Astrocyte (in vitro differentiated cells and primary cell): ENCODE measurements around the gene PAX5. TPM values are rescaled to one million over a fixed set of nuclear protein-coding genes. Genes with fewer than 3 reads are reported as not detected.

ENCODE experiments used
- DNase-seq: peaks from one replicate; pipeline ENCODE4 v3.0.0-alpha.2; 2010; ENCODE audit warnings: low read depth
- FAIRE-seq: peaks from 2 replicates; lab custom pipeline; 2011; peaks lifted over from hg19 to GRCh38; lab: Jason Lieb, UNC
- H2AFZ ChIP-seq: 2 replicates; pipeline ENCODE4 v1.6.0; 2012; ENCODE audit warnings: low read depth, low read length, inconsistent platforms
- H3K27ac ChIP-seq: 2 replicates; pipeline ENCODE4 v1.5.1; 2011; ENCODE audit warnings: low read depth, low read length, inconsistent platforms
- H3K27me3 ChIP-seq: 2 replicates; pipeline ENCODE4 v1.6.0; 2011; ENCODE audit warnings: low read length, inconsistent platforms; ENCODE audit not compliant: insufficient read depth
- H3K36me3 ChIP-seq: 2 replicates; pipeline ENCODE4 v1.5.1; 2011; ENCODE audit warnings: low read length, inconsistent platforms; ENCODE audit not compliant: insufficient read depth
- H3K4me1 ChIP-seq: 2 replicates; pipeline ENCODE4 v1.5.1; 2011; ENCODE audit warnings: low read length, inconsistent platforms; ENCODE audit not compliant: insufficient read depth
- H3K4me2 ChIP-seq: 2 replicates; pipeline ENCODE4 v1.6.0; 2012; ENCODE audit warnings: low read length, inconsistent platforms
- H3K4me3 ChIP-seq: 2 replicates; pipeline ENCODE4 v1.5.1; 2011; ENCODE audit warnings: low read depth, mild to moderate bottlenecking, low read length, inconsistent platforms; ENCODE audit not compliant: insufficient read depth
- H3K79me2 ChIP-seq: 2 replicates; pipeline ENCODE4 v1.6.0; 2012; ENCODE audit warnings: mild to moderate bottlenecking, low read length, inconsistent platforms; ENCODE audit not compliant: insufficient read depth
- H3K9ac ChIP-seq: 2 replicates; pipeline ENCODE4 v1.6.0; 2012; ENCODE audit warnings: mild to moderate bottlenecking, low read length, inconsistent platforms
- H3K9me3 ChIP-seq: 2 replicates; pipeline ENCODE4 v1.5.1; 2012; ENCODE audit warnings: low read depth, mild to moderate bottlenecking, low read length, inconsistent platforms; ENCODE audit not compliant: insufficient read depth
- H4K20me1 ChIP-seq: 2 replicates; pipeline ENCODE4 v1.6.0; 2012; ENCODE audit warnings: low read length, inconsistent platforms; ENCODE audit not compliant: insufficient read depth
- H3K27ac Mint-ChIP-seq: one replicate; pipeline ENCODE4 v1.8.0; 2021; ENCODE audit warnings: mild to moderate bottlenecking, mixed read lengths; ENCODE audit not compliant: unreplicated experiment
- H3K27me3 Mint-ChIP-seq: one replicate; pipeline ENCODE4 v1.8.0; 2021; ENCODE audit warnings: low read depth, mixed read lengths; ENCODE audit not compliant: unreplicated experiment
- H3K36me3 Mint-ChIP-seq: one replicate; pipeline ENCODE4 v1.8.0; 2021; ENCODE audit warnings: low read depth, mixed read lengths; ENCODE audit not compliant: unreplicated experiment
- H3K4me1 Mint-ChIP-seq: one replicate; pipeline ENCODE4 v1.8.0; 2021; ENCODE audit warnings: low read depth, mixed read lengths; ENCODE audit not compliant: unreplicated experiment
- H3K4me3 Mint-ChIP-seq: one replicate; pipeline ENCODE4 v1.8.0; 2021; ENCODE audit warnings: mild to moderate bottlenecking, moderate library complexity, mixed read lengths; ENCODE audit not compliant: unreplicated experiment
- H3K9me3 Mint-ChIP-seq: one replicate; pipeline ENCODE4 v1.8.0; 2021; ENCODE audit warnings: mild to moderate bottlenecking, mixed read lengths; ENCODE audit not compliant: unreplicated experiment
- EZH2 ChIP-seq: IDR thresholded peaks from 2 replicates; pipeline ENCODE4 v1.6.1; 2012; ENCODE audit warnings: mild to moderate bottlenecking, low read length, inconsistent platforms; ENCODE audit not compliant: insufficient read depth
- total RNA-seq: library from RNA; stranded (reverse); gene quantifications from 2 replicates; pipeline ENCODE4 v1.2.1, GENCODE V29; 2021
- TF ChIP-seq, protein P1 (sequence below): IDR thresholded peaks from 2 replicates; pipeline ENCODE4 v1.5.1; 2011; ENCODE audit warnings: low read depth, mild to moderate bottlenecking, inconsistent platforms, low read length, moderate library complexity; ENCODE audit not compliant: insufficient read depth

The PAX5 gene
- total RNA-seq, 1 donor from 2014 or later = not detected

DNA sequence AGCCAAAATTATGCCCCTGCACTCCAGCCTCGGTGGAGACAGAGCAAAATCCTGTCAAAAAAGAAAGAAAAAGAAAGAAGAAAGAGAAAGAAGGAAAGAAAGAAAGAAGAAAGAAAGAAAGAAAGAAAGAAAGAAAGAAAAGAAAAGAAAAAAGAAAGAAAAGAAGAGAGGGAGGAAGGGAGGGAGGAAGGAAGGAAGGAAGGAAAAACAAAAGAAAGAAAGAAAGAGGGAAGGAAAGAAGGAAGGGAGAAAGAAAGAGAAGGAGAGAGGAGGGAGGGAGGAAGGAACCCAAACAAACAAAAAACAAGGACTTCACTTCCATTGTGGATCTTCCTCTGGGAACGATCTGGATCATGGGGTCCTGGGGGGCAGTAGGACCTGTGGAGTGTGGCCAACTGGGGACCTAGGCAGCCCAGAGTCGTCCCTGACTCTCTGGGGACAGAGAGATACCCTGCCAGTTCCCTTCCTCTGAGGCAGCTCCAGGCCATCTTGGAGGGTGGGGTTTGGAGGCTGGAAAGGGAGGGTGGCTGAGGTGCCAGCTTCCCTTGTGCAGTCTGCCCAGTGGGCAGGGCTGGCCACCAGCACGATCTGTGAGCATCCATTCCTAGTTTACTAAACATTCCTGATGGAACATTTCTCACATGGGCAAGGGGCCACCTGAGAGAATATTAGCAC lies 216.8 kb downstream of the PAX5 start:
- no peak overlapping the region for H3K4me2 ChIP-seq
- H3K27me3 Mint-ChIP-seq = peaks cover 45% of the 10 kb centered on the region
- H3K4me3 ChIP-seq = no peak overlapping the region
- no peak overlapping the region for H3K27ac Mint-ChIP-seq
- FAIRE-seq = no peak
- no peak overlapping the region for H3K9ac ChIP-seq
- TF ChIP-seq, protein P1, sequence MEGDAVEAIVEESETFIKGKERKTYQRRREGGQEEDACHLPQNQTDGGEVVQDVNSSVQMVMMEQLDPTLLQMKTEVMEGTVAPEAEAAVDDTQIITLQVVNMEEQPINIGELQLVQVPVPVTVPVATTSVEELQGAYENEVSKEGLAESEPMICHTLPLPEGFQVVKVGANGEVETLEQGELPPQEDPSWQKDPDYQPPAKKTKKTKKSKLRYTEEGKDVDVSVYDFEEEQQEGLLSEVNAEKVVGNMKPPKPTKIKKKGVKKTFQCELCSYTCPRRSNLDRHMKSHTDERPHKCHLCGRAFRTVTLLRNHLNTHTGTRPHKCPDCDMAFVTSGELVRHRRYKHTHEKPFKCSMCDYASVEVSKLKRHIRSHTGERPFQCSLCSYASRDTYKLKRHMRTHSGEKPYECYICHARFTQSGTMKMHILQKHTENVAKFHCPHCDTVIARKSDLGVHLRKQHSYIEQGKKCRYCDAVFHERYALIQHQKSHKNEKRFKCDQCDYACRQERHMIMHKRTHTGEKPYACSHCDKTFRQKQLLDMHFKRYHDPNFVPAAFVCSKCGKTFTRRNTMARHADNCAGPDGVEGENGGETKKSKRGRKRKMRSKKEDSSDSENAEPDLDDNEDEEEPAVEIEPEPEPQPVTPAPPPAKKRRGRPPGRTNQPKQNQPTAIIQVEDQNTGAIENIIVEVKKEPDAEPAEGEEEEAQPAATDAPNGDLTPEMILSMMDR = no peak
- TF ChIP-seq EZH2 = no peak
- H3K4me1 Mint-ChIP-seq = no peaks in the 10 kb centered on the region
- no peak overlapping the region for H2AFZ ChIP-seq
- H3K9me3 Mint-ChIP-seq = peaks cover 1% of the 10 kb centered on the region
- DNase-seq = no peak
- no peak overlapping the region for H3K4me3 Mint-ChIP-seq
- peaks cover 48% of the 10 kb centered on the region for H3K27me3 ChIP-seq
- H3K9me3 ChIP-seq = no peaks in the 10 kb centered on the region
- H3K79me2 ChIP-seq = no peaks in the 10 kb centered on the region
- no peaks in the 10 kb centered on the region for H4K20me1 ChIP-seq
- H3K36me3 ChIP-seq = no peaks in the 10 kb centered on the region
- H3K36me3 Mint-ChIP-seq = no peaks in the 10 kb centered on the region
- H3K4me1 ChIP-seq = no peaks in the 10 kb centered on the region
- no peak overlapping the region for H3K27ac ChIP-seq

DNA sequence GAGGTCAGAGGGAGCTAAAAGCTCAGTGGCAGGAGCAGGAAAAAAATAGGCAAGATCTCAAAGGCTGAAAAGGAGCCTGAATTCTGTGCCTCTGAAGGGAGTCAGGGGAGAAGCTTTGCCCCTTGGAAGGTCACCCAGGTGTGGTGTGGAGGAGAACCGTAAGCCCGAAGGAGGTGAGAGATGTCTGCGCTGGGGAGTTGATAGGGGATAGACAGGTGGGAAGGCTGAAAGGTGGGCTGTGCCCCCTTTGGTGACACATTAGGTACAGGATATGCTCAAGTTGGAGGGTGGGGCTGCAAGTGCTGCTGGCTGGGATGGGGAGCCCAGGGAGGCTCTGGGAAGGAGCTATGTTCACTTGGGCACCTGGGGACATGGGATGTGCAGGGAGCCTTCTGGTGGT lies 217.7 kb downstream of the PAX5 start:
- Histone ChIP-seq H3K4me2 (no peak overlapping the region), H3K27ac (no peak overlapping the region), H4K20me1 (no peaks in the 10 kb centered on the region), H3K4me1 (no peaks in the 10 kb centered on the region), H3K4me3 (no peak overlapping the region), H3K27me3 (peaks cover 40% of the 10 kb centered on the region), H3K36me3 (no peaks in the 10 kb centered on the region), H2AFZ (no peak overlapping the region), H3K9me3 (no peaks in the 10 kb centered on the region), H3K79me2 (no peaks in the 10 kb centered on the region), H3K9ac (no peak overlapping the region)
- H3K36me3 Mint-ChIP-seq = no peaks in the 10 kb centered on the region
- H3K4me3 Mint-ChIP-seq = no peak overlapping the region
- peaks cover 1% of the 10 kb centered on the region for H3K9me3 Mint-ChIP-seq
- no peaks in the 10 kb centered on the region for H3K4me1 Mint-ChIP-seq
- DNase-seq = no peak
- H3K27me3 Mint-ChIP-seq = peaks cover 38% of the 10 kb centered on the region
- no peak overlapping the region for H3K27ac Mint-ChIP-seq
- no peak for TF ChIP-seq EZH2
- TF ChIP-seq, protein P1 = no peak
- FAIRE-seq = no peak
